Adrenal gland (tissue), 12 donors: ENCODE data around the gene CARMIL3. TPM values are rescaled to one million over a fixed set of nuclear protein-coding genes. Genes with fewer than 3 reads are reported as not detected.

Source experiments
- DNase-seq, 7 donors: peaks; one replicate each; pipeline ENCODE4 v3.0.0-alpha.2; 2019 to 2020
- H3K27ac ChIP-seq, 5 donors: fragments of 200-600 bp; sonication (generic) in 4 of 5; 1 replicate in 3 of 5; 2 replicates in 2 of 5; pipeline versions ENCODE4 v1.5.1 to v1.8.0; 2016 to 2020; ENCODE audit warnings: mild to moderate bottlenecking in 1 of 5
- H3K27me3 ChIP-seq: fragments of 200-600 bp; 2 replicates; pipeline ENCODE4 v1.8.0; 2021
- H3K36me3 ChIP-seq, 2 donors: fragments of 200-600 bp; replicated peaks in 1 of 2; 1 replicate in 1 of 2; 2 replicates in 1 of 2; pipeline versions ENCODE4 v1.5.1 to v1.8.0; 2018 to 2022
- H3K4me1 ChIP-seq, 2 donors: fragments of 200-600 bp; replicated peaks in 1 of 2; 1 replicate in 1 of 2; 2 replicates in 1 of 2; pipeline versions ENCODE4 v1.5.1 to v1.8.0; 2018 to 2021
- H3K4me3 ChIP-seq, 4 donors: fragments of 200-600 bp; sonication (generic) in 3 of 4; one replicate each; pipeline ENCODE4 v1.5.1; 2016 to 2018
- H3K9me3 ChIP-seq, 3 donors: fragments of 200-600 bp; sonication (generic) in 1 of 3; replicated peaks in 1 of 3; 1 replicate in 2 of 3; 2 replicates in 1 of 3; pipeline versions ENCODE4 v1.5.1 to v1.8.0; 2016 to 2021
- CTCF ChIP-seq, 6 experiments: fragments of 450-650 bp in 4 of 6; fragments of 200-600 bp in 2 of 6; sonication (generic) in 1 of 6; IDR thresholded peaks; 1 replicate in 5 of 6; 2 replicates in 1 of 6; pipeline versions ENCODE4 v1.5.1 to v1.8.0; 2016 to 2021; ENCODE audit warnings: antibody characterized with exemption in 6 of 6, mild to moderate bottlenecking in 2 of 6, moderate library complexity in 1 of 6
- POLR2A ChIP-seq, 2 donors: fragments of 450-650 bp; IDR thresholded peaks; one replicate each; pipeline ENCODE4 v1.6.1; 2017; ENCODE audit warnings: antibody characterized with exemption in 2 of 2, mild to moderate bottlenecking in 2 of 2, moderate library complexity in 1 of 2
- WGBS, 4 donors: extraction: QIAGEN DNeasy Blood & Tissue Kit in 2 of 4; methylation state at CpG; one replicate each; pipeline versions ENCODE4 v1.1.5 to v1.1.7; 2013 to 2017; 5-methylcytosine and 5-hydroxymethylcytosine counted together
- intact Hi-C, 2 donors: fragments of 100-400 bp; cut with DNase I; formaldehyde crosslinking; loops; one replicate each; pipeline versions ENCODE4 v1.14.1 to v1.15.0; 2022 to 2023
- polyA plus RNA-seq, 3 donors: library from polyadenylated mRNA; stranded (reverse); fragments of 200-250 nt in 2 of 3; fragments of 350-450 nt in 1 of 3; fragmentation: Illumina TruSeq in 1 of 3; extraction: RNeasy Lipid Tissue Mini Kit (QIAGEN cat#74804) in 1 of 3; gene quantifications; one replicate each; pipeline ENCODE4 v1.2.3, GENCODE V29; 2013 to 2014
- total RNA-seq, 9 donors: library from RNA; depleted of rRNA in 4 of 9; stranded (reverse); fragments of >200 nt in 4 of 9; fragments of 120-200 nt in 1 of 9; fragmentation: NEBNext Ultra II Directional in 1 of 9; extraction: Animal tissue kit (Norgen Biotek cat#: 25700) in 1 of 9; gene quantifications; one replicate each; pipeline versions ENCODE4 v1.1.0 to v1.2.4, GENCODE V29; 2013 to 2023
- donor health status: healthy with polysubstance abuse.
- donor health status: Bipolar disorder and iron deficiency.
- donor health status: DM: yes; HTN: yes; CAD: no.
- donor health status: DM: no; HTN: no; CAD: no.
- donor health status: DM: no; HTN: no; CAD: no.
- donor health status: DM: yes; HTN: yes; CAD: no.

CARMIL3 gene
- total and polyA plus RNA-seq, 12 donors, result 0.17 to 5.8 (median 0.74) TPM; not detected in 1

- 32 to 39% (median 32%) methylated on average over 15 to 20 of the region's 20 CpGs for WGBS, 4 donors
- DNase-seq, result peak in 2 of 7 donors; percentile 22 to 51
- H3K27ac ChIP-seq, result peak overlapping the region in 2 of 5 donors; percentile 23 to 45
- H3K4me1 ChIP-seq, result peaks cover 13 to 16% of the 10 kb centered on the region in 2 donors
- TF ChIP-seq CTCF (IDR thresholded peaks at IDR 0.05), result no peak
- no peak for TF ChIP-seq POLR2A (IDR thresholded peaks at IDR 0.05)
- H3K27me3 ChIP-seq, result no peaks in the 10 kb centered on the region
- no peaks in the 10 kb centered on the region for H3K9me3 ChIP-seq
- peak overlapping the region in 2 of 4 donors; percentile 28 to 75 for H3K4me3 ChIP-seq
- H3K36me3 ChIP-seq, result no peaks in the 10 kb centered on the region
- intact Hi-C loops, result loop anchor here in 1 of 2 donors (10.0 kb wide), 1 partner anchor 244 kb away; the partner anchor contains the start of genes DHRS1 and NOP9
Measured at GRCh38 chr14:24051176-24051788, 527 bp upstream of the CARMIL3 start.

- H3K36me3 ChIP-seq, result no peaks in the 10 kb centered on the region
- H3K9me3 ChIP-seq, result no peaks in the 10 kb centered on the region
- peak in 2 of 7 donors; percentile 5 to 15 for DNase-seq
- WGBS, 4 donors, result 51 to 64% (median 57%) methylated on average over 18 to 20 of the region's 20 CpGs
- intact Hi-C loops, result loop anchor here in 1 of 2 donors (10.0 kb wide), 1 partner anchor 242 kb away; the partner anchor contains the start of genes DHRS1 and NOP9
- TF ChIP-seq CTCF (IDR thresholded peaks at IDR 0.05) (no peak), POLR2A (IDR thresholded peaks at IDR 0.05) (no peak)
- peak overlapping the region in 1 of 4 donors; percentile 75 for H3K4me3 ChIP-seq
- no peak overlapping the region for H3K27ac ChIP-seq
- no peaks in the 10 kb centered on the region for H3K27me3 ChIP-seq
- peaks cover 13 to 16% of the 10 kb centered on the region in 2 donors for H3K4me1 ChIP-seq
Measured at GRCh38 chr14:24052656-24053547, 1.1 kb downstream of the CARMIL3 start.

GRCh38 chr14:24053548-24054323 is 1.9 kb downstream of the CARMIL3 start:
- no peak overlapping the region for H3K4me3 ChIP-seq
- no peaks in the 10 kb centered on the region for H3K9me3 ChIP-seq
- DNase-seq, result peak in 2 of 7 donors; percentile 9 to 11
- peaks cover 13 to 16% of the 10 kb centered on the region in 2 donors for H3K4me1 ChIP-seq
- H3K27me3 ChIP-seq, result no peaks in the 10 kb centered on the region
- no peak overlapping the region for H3K27ac ChIP-seq
- TF ChIP-seq POLR2A (IDR thresholded peaks at IDR 0.05) (no peak), CTCF (IDR thresholded peaks at IDR 0.05) (no peak)
- intact Hi-C loops, result loop anchor here in 1 of 2 donors (10.0 kb wide), 1 partner anchor 241 kb away; the partner anchor contains the start of genes DHRS1 and NOP9
- no peaks in the 10 kb centered on the region for H3K36me3 ChIP-seq
- 71 to 82% (median 78%) methylated on average over 9 to 10 of the region's 10 CpGs for WGBS, 4 donors
